Transverse colon (tissue), 4 donors: ENCODE measurements around the gene DNASE1L2. TPM values are rescaled to one million over a fixed set of nuclear protein-coding genes. Genes with fewer than 3 reads are reported as not detected.

Experiments used
- DNase-seq: peaks from one replicate; pipeline ENCODE4 v3.0.0-alpha.2; 2019
- H3K27ac ChIP-seq, 4 donors: fragments of 200-600 bp; sonication (generic); 2 replicates each; pipeline ENCODE4 v1.5.1; 2016 to 2018; ENCODE audit warnings: inconsistent platforms in 4 of 4
- H3K27me3 ChIP-seq: fragments of 200-600 bp; sonication (generic); 2 replicates; pipeline ENCODE4 v1.5.1; 2017; ENCODE audit warnings: inconsistent platforms
- H3K36me3 ChIP-seq, 4 donors: fragments of 200-600 bp; sonication (generic); 2 replicates each; pipeline ENCODE4 v1.5.1; 2017 to 2019; ENCODE audit warnings: inconsistent platforms in 4 of 4
- H3K4me1 ChIP-seq, 4 donors: fragments of 200-600 bp; sonication (generic); 2 replicates each; pipeline ENCODE4 v1.5.1; 2017 to 2020; ENCODE audit warnings: inconsistent platforms in 4 of 4
- H3K4me3 ChIP-seq, 4 donors: fragments of 200-600 bp; sonication (generic); 1 replicate in 1 of 4; 2 replicates in 3 of 4; pipeline versions ENCODE4 v1.5.1 to v1.6.1; 2017 to 2019; ENCODE audit warnings: inconsistent platforms in 4 of 4
- H3K9me3 ChIP-seq, 2 donors: fragments of 200-600 bp; sonication (generic); 2 replicates each; pipeline ENCODE4 v1.5.1; 2017 to 2019; ENCODE audit warnings: inconsistent platforms in 2 of 2
- EP300 ChIP-seq: sonication (generic); formaldehyde crosslinking; IDR thresholded peaks from one replicate; pipeline ENCODE4 v1.6.1; 2017; ENCODE audit warnings: antibody characterized with exemption, low read depth
- POLR2A ChIP-seq: fragments of 450-650 bp; IDR thresholded peaks from one replicate; pipeline ENCODE4 v1.6.1; 2016; ENCODE audit warnings: antibody characterized with exemption, mild to moderate bottlenecking, moderate library complexity
- POLR2AphosphoS5 ChIP-seq, 3 donors: sonication (generic); formaldehyde crosslinking; IDR thresholded peaks; one replicate each; pipeline ENCODE4 v1.6.1; 2016; ENCODE audit warnings: antibody characterized with exemption in 3 of 3
- WGBS, 2 donors: methylation state at CpG; one replicate each; pipeline ENCODE4 v1.1.5; 2018; ENCODE audit warnings: low coverage in 1 of 2; 5-methylcytosine and 5-hydroxymethylcytosine counted together
- in situ Hi-C, 4 donors: fragments of 200-750 bp; cut with MboI; loops; one replicate each; pipeline versions ENCODE4 v1.15.0 to v1.15.1; 2017; ENCODE audit warnings: low sequenced_read_pairs in 3 of 4, low pct_ligation_motif_present in 1 of 4, low pct_unique_long_range_greater_than_20kb in 1 of 4
- intact Hi-C: fragments of 100-400 bp; cut with DNase I; formaldehyde crosslinking; loops from one replicate; pipeline ENCODE4 v1.15.1; 2023; ENCODE audit warnings: low total_unique reads
- total RNA-seq, 4 donors: library from RNA; depleted of rRNA; stranded (reverse); fragments of >200 nt; gene quantifications; one replicate each; pipeline ENCODE4 v1.1.0, GENCODE V29; 2016
- TF ChIP-seq, protein P1 (sequence below), 5 experiments: fragments of 200-600 bp in 3 of 5; fragments of 450-650 bp in 2 of 5; sonication (generic) in 3 of 5; IDR thresholded peaks; 1 replicate in 2 of 5; 2 replicates in 3 of 5; pipeline ENCODE4 v1.5.1; 2016 to 2017; ENCODE audit warnings: antibody characterized with exemption in 5 of 5, inconsistent platforms in 3 of 5, mild to moderate bottlenecking in 2 of 5, moderate library complexity in 1 of 5

The DNASE1L2 gene
- total RNA-seq, 4 donors from 2014 or later = 0.55 to 3.0 (median 0.64) TPM; not detected in 1

DNA sequence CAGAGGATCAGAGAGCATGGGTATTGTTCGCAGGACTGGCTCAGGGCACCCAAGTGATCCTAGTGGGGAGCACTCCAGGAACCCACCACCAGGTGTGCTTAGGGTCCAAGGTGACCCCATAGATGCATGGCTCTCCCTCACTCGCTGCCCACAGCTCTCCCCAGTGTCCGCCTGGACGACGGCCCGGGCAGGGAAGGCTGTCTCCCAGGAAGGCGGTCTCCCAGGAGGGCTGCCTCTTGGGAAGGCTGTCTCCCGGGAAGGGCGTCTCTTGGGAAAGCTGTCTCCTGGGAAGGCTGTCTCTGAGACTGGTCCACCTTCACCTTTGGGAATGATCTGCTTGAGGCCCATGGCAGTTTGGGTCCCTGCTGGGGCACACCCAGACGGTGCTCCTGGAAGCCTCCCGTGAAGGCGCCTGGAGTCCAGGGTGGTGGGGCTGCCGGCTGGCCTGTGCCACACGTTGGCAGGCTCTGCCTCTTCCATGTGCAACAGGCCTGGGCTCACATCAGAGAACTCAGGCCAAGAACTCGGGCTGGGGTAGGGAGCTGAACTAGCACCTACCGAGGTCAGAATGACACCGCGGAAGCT, 10.1 kb downstream of the DNASE1L2 start:
- in situ Hi-C loops = no loop called here
- TF ChIP-seq POLR2AphosphoS5 (IDR thresholded peaks at IDR 0.05) = no peak
- TF ChIP-seq EP300 = no peak
- TF ChIP-seq, protein P1, sequence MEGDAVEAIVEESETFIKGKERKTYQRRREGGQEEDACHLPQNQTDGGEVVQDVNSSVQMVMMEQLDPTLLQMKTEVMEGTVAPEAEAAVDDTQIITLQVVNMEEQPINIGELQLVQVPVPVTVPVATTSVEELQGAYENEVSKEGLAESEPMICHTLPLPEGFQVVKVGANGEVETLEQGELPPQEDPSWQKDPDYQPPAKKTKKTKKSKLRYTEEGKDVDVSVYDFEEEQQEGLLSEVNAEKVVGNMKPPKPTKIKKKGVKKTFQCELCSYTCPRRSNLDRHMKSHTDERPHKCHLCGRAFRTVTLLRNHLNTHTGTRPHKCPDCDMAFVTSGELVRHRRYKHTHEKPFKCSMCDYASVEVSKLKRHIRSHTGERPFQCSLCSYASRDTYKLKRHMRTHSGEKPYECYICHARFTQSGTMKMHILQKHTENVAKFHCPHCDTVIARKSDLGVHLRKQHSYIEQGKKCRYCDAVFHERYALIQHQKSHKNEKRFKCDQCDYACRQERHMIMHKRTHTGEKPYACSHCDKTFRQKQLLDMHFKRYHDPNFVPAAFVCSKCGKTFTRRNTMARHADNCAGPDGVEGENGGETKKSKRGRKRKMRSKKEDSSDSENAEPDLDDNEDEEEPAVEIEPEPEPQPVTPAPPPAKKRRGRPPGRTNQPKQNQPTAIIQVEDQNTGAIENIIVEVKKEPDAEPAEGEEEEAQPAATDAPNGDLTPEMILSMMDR (IDR thresholded peaks at IDR 0.05) = no peak
- TF ChIP-seq POLR2A = no peak
- intact Hi-C loops = no loop called here
- Histone ChIP-seq H3K27me3 (no peaks in the 10 kb centered on the region), H3K27ac (no peak overlapping the region), H3K9me3 (no peaks in the 10 kb centered on the region), H3K36me3 (peaks cover 0 to 34% (median 16%) of the 10 kb centered on the region in 4 donors), H3K4me1 (peaks cover 6 to 11% (median 8%) of the 10 kb centered on the region in 4 donors), H3K4me3 (no peak overlapping the region)
- DNase-seq = no peak
- 96% methylated on average over 13 of the region's 18 CpGs; no CpG with 5 or more reads in 1 of the 2 donors for WGBS, 2 donors

- intact Hi-C loops = no loop called here
Measured at GRCh38 chr16:2250652-2251295, 14.5 kb downstream of the DNASE1L2 start.

DNA sequence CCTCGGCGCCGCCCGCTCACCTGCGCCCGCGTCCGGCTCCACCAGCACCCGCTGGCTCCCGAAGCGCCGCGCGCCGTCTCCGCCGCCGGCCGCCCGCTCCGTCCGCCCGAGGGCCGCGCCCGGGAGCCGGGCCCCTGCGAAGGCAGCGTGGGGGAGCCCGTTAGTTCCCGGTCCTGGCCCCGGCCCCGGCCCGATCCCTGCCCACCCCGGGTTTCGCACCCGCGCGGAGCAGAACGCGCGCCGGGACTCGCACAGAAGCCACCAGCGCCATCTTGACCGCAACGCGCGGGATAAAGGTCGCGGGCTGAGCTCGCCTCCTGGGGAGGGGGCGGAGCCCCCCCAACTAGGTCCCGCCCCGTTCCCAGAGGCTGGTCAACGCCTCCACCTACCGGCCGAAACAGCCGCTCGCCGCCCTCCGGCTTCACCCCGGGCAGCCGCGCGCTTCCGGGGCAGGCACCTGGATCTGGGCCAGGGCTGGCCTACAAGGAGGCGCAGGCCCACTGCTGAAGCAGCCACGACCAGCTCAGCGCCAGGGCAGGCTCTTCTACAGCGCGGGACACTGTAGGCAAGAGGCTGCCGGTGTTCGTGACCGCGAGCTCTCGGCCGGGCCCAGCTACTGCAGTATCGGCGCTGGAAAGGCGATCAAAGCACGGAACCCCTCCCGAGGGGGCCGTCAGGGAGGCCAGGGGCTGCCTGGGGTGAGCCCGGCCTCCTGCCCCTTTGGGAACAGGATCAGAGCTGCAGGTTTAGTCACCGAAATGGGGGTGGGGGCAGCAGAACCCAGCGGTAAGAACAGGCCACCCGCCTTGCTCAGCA, 15.3 kb downstream of the DNASE1L2 start, which contains the start of gene ECI1:
ECI1 (minus strand) TSS at position 292 of the 816 bp plus-strand sequence; CDS start at position 271, 21 bp downstream.
- no peaks in the 10 kb centered on the region for H3K9me3 ChIP-seq
- H3K36me3 ChIP-seq = peaks cover 0 to 40% (median 12%) of the 10 kb centered on the region in 4 donors
- in situ Hi-C loops = no loop called here
- peak; percentile 98 for DNase-seq
- H3K27ac ChIP-seq = peak within 1 kb of the TSS; percentile 92 to 97 (median 92)
- intact Hi-C loops = no loop called here
- H3K4me3 ChIP-seq = peak within 1 kb of the TSS; percentile 18 to 85 (median 67)
- no peaks in the 10 kb centered on the region for H3K27me3 ChIP-seq
- TF ChIP-seq, protein P1 (IDR thresholded peaks at IDR 0.05) = peak; percentile 63 to 88 (median 69)
- TF ChIP-seq POLR2AphosphoS5 (IDR thresholded peaks at IDR 0.05) = peak; percentile 91 to 96 (median 95)
- no peak for TF ChIP-seq EP300
- TF ChIP-seq POLR2A = peak; percentile 88
- WGBS, 2 donors = 3% methylated on average over 64 of the region's 88 CpGs; no CpG with 5 or more reads in 1 of the 2 donors
- peaks cover 10 to 20% (median 17%) of the 10 kb centered on the region in 4 donors for H3K4me1 ChIP-seq

More at GRCh38 chr16:2250652-2251295, 14.5 kb downstream of the DNASE1L2 start:
- Histone ChIP-seq H3K36me3 (peaks cover 0 to 37% (median 12%) of the 10 kb centered on the region in 4 donors), H3K9me3 (no peaks in the 10 kb centered on the region), H3K27ac (peak overlapping the region; percentile 92 to 97 (median 92)), H3K4me1 (peaks cover 10 to 20% (median 17%) of the 10 kb centered on the region in 4 donors), H3K4me3 (peak overlapping the region; percentile 18 to 85 (median 67)), H3K27me3 (no peaks in the 10 kb centered on the region)
- WGBS, 2 donors = 0 to 3% methylated on average over 1 to 35 of the region's 35 CpGs
- DNase-seq = peak; percentile 68
- TF ChIP-seq EP300 = no peak
- no peak for TF ChIP-seq POLR2AphosphoS5 (IDR thresholded peaks at IDR 0.05)
- TF ChIP-seq, protein P1 (IDR thresholded peaks at IDR 0.05) = no peak
- TF ChIP-seq POLR2A = no peak
- in situ Hi-C loops = no loop called here

DNA sequence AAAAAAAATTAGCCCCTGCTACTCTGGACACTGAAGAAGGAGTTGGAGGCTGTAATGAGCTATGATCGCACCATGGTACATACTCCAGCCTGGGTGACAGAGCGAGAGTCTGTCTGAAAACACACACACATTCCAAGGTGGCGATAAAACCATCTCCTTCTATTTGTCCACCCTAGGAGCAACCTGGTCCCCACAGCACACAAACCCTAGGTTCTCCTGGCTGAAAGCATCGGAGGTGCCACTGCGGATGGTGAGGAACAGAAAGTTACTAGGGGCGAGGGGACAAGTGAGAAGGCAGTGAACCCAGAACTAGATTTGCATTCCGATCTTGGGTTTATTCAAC, 16.5 kb downstream of the DNASE1L2 start:
- Histone ChIP-seq H3K4me1 (peaks cover 10 to 20% (median 17%) of the 10 kb centered on the region in 4 donors), H3K27me3 (no peaks in the 10 kb centered on the region), H3K36me3 (peaks cover 0 to 47% (median 16%) of the 10 kb centered on the region in 4 donors), H3K27ac (peak overlapping the region in 3 of 4 donors; percentile 92 to 93 (median 92)), H3K9me3 (no peaks in the 10 kb centered on the region), H3K4me3 (no peak overlapping the region)
- TF ChIP-seq POLR2AphosphoS5 (IDR thresholded peaks at IDR 0.05) (no peak), EP300 (no peak), POLR2A (no peak)
- TF ChIP-seq, protein P1 (IDR thresholded peaks at IDR 0.05) = no peak
- in situ Hi-C loops = no loop called here
- intact Hi-C loops = no loop called here
- WGBS, 2 donors = 82 to 88% methylated on average over 5 to 7 of the region's 7 CpGs
- DNase-seq = no peak
